ENCODE measurements around the gene DCST2. TPM values are rescaled to one million over a fixed set of nuclear protein-coding genes. Genes with fewer than 3 reads are reported as not detected.

The DCST2 gene
- total and polyA plus RNA-seq, 2 of the 8 experiments (the other 6 are each of a cell fraction or from before 2014, with no cell fraction given) = 0.43 to 2.1 TPM

DNA sequence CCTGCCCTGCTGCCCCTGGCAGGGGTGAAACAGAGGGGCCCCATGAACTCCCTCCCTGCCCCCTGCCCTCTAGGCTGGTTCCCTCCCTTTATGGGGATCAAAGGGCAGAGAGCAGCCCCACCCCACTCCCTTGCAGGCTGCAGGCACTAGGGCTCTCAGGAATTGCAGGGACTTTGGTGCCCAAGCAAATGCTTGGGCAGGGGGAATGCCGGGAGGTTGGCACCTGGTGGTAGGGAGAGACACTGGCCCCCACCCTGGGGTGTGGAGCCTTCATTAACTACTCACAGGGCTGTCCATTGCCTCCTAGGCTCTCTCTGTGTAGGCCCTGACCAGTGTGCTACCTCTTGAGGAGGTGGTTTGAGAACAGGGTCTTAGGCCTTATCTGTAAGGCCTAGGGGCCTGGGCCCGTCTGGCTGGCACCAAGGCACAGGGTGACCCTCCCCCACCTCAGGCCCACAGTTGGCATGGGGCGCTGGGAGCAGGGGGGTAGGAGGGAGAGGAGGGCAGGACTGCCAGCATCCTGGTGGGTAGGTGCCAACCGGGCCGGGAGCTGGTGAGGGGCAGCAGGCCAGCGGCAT lies 26.2 kb downstream of the DCST2 start (continued):
- TF ChIP-seq POU5F1 (IDR thresholded peaks at IDR 0.05; ENCODE audit: low read depth, low read length) = no peak
- TF ChIP-seq, protein P1, sequence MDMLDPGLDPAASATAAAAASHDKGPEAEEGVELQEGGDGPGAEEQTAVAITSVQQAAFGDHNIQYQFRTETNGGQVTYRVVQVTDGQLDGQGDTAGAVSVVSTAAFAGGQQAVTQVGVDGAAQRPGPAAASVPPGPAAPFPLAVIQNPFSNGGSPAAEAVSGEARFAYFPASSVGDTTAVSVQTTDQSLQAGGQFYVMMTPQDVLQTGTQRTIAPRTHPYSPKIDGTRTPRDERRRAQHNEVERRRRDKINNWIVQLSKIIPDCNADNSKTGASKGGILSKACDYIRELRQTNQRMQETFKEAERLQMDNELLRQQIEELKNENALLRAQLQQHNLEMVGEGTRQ (IDR thresholded peaks at IDR 0.05; ENCODE audit: low read length) = no peak
- TF ChIP-seq EP300 (IDR thresholded peaks at IDR 0.05; ENCODE audit: borderline replicate concordance in 1 of 2, low read depth in 2 of 2, low read length in 2 of 2) = no peak

Data from H1 (cell line).